Activated naive CD4-positive, alpha-beta T cell treated with Interleukin-2 at 50 U/mL for 16 hours (primary cell): ENCODE results near the gene CFAP77.
"Not testable (repeated sequence)": the region's sequence is repeated elsewhere in the genome, so short reads cannot be mapped to it uniquely, and the experiment has no call there.

Experiments
- DNase-seq: peaks from one replicate; pipeline ENCODE4 v3.0.0-alpha.2; 2020

Gene CFAP77

GRCh38 chr9:132554755-132555154 is 144.7 kb downstream of the CFAP77 start:
- no peak for DNase-seq

GRCh38 chr9:132555528-132555927 is 145.5 kb downstream of the CFAP77 start:
- no peak for DNase-seq

GRCh38 chr9:132556235-132556634 is 146.2 kb downstream of the CFAP77 start:
- no peak for DNase-seq

GRCh38 chr9:132556714-132557113 is 146.7 kb downstream of the CFAP77 start:
- DNase-seq = no peak

GRCh38 chr9:132557159-132557558 is 147.1 kb downstream of the CFAP77 start:
- DNase-seq = no peak

- no peak for DNase-seq
Observed at GRCh38 chr9:132559711-132560110, 149.7 kb downstream of the CFAP77 start.

- DNase-seq = no peak
Observed at GRCh38 chr9:132560616-132561202, 150.7 kb downstream of the CFAP77 start.

- no peak for DNase-seq
Observed at GRCh38 chr9:132562306-132562573, 152.2 kb downstream of the CFAP77 start.

GRCh38 chr9:132564526-132564925 is 154.5 kb downstream of the CFAP77 start:
- DNase-seq = no peak

GRCh38 chr9:132568787-132569186 is 158.8 kb downstream of the CFAP77 start:
- DNase-seq = not testable (repeated sequence)

- no peak for DNase-seq
Observed at GRCh38 chr9:132571806-132572600, 162.0 kb downstream of the CFAP77 start.

GRCh38 chr9:132572921-132573320 is 162.9 kb downstream of the CFAP77 start:
- no peak for DNase-seq

- DNase-seq = peak; percentile 36
Observed at GRCh38 chr9:132575005-132575609, 165.1 kb downstream of the CFAP77 start.

GRCh38 chr9:132575811-132576210 is 165.8 kb downstream of the CFAP77 start:
- no peak for DNase-seq

GRCh38 chr9:132577119-132577518 is 167.1 kb downstream of the CFAP77 start:
- DNase-seq = no peak

- DNase-seq = no peak
Observed at GRCh38 chr9:132578367-132578932, 168.4 kb downstream of the CFAP77 start.

- DNase-seq = no peak
Observed at GRCh38 chr9:132579427-132579798, 169.4 kb downstream of the CFAP77 start.

GRCh38 chr9:132582276-132582785 is 172.3 kb downstream of the CFAP77 start, which contains the start of gene BARHL1:
Gene BARHL1, plus strand, starts transcription at chr9:132582606. Its CDS starts 192 bp downstream, at chr9:132582798.
- no peak for DNase-seq

- DNase-seq = no peak
Observed at GRCh38 chr9:132582786-132583583, 173.0 kb downstream of the CFAP77 start.

GRCh38 chr9:132583584-132584304 is 173.7 kb downstream of the CFAP77 start:
- DNase-seq = no peak

- DNase-seq = no peak
Observed at GRCh38 chr9:132584601-132585560, 174.9 kb downstream of the CFAP77 start.
